NCI-H2227 treated with DMSO at 0.1 percent for 48 hours (cell line): ENCODE measurements around the gene RAD51B.
"Not testable (repeated sequence)": the region's sequence is repeated elsewhere in the genome, so short reads cannot be mapped to it uniquely, and the experiment has no call there.

ENCODE experiments used
- DNase-seq: peaks from one replicate; lab custom pipeline; 2025; lab: John Stamatoyannopoulos, UW

The RAD51B gene

GRCh38 chr14:68211886-68212285 is 392.3 kb downstream of the RAD51B start:
- no peak for DNase-seq

- DNase-seq: no peak
Measured at GRCh38 chr14:68212361-68212760, 392.8 kb downstream of the RAD51B start.

DNA sequence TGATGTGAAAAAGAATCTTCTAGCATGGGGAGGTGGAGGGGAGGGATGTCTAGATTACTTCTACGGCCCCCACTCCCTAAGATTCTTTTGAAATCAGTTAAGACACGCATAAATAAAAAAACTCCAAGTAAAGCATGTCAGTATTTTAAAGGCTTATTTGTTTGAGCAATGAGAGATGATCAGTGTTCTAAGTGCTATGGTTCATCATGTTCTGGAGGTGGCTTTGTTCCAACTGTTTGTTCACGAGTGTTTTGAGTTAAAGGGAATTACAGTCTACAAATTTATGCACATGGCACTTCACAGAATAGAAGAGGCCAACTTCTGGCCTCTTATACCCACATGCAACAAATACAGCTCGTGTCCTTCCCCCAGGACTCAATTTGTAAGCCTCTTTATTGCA is 394.9 kb downstream of the RAD51B start:
- no peak for DNase-seq

GRCh38 chr14:68215629-68216028 is 396.1 kb downstream of the RAD51B start:
- no peak for DNase-seq

- no peak for DNase-seq
Measured at GRCh38 chr14:68216079-68216478, 396.5 kb downstream of the RAD51B start.

DNA sequence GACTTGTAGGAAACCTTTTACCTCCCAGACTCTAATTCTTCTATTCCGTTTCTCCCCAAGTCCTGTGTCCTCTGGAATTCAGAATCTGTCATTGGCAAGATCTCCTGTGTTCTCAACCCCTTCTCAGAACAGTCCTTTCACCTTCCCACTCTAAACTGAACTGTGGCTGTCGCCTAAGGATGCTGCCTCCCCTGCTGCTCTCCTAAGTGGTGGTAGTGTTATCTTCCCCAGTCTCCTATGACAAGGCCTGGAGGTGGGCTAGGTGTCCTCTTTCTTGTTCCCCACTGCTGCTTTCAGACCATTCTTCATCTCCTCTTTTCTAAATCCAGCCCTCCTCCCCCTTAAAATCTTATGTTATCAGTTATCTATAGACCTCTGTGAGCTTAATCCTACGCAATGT is 397.4 kb downstream of the RAD51B start:
- DNase-seq: no peak

DNA sequence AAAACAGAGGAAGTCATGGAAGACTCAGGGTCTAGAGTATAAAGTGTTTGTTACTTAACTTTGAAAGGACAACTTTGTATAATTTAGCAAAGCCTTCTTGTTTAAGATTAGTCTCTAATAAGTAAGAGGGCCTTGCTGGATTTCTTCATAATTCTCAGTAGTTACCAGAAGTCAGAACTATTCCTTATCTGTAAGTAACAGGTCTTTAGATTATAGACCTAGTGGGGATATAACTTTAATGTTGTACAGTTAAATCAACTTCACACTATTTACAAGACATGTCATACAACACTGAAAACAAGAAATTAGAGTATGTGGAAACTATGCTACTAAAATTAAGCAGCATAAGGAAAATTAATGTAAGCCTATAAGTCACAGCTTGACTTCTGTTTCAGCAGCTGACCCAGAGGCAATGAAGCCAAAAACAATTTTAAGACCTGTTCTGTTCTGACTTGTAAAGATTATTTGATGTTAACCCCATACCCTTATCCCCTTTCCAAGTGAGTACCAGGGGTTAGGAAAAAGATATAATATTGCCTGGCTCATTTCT is 398.3 kb downstream of the RAD51B start:
- no peak for DNase-seq

DNA sequence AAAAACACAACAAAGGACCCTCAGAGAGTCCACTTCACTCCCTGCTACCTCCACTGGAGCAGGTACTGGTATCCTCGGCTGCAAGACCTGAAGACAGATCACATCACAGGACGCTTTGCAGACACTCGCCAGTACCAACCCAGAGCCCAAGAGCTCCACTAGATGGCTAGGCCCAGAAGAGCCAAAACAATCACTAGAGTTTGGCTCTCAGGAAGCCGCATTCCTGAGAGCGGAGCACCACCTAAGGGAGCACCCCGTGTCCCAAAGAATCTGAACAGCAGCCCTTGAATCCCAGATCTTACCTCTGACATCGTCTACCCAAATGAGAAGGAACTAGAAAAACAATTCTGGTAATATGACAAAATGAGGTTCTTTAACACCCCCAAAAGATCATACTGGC is 399.8 kb downstream of the RAD51B start:
- no peak for DNase-seq

- DNase-seq: not testable (repeated sequence)
Measured at GRCh38 chr14:68221046-68221445, 401.5 kb downstream of the RAD51B start.

GRCh38 chr14:68222154-68222553 is 402.6 kb downstream of the RAD51B start:
- DNase-seq: no peak

DNA sequence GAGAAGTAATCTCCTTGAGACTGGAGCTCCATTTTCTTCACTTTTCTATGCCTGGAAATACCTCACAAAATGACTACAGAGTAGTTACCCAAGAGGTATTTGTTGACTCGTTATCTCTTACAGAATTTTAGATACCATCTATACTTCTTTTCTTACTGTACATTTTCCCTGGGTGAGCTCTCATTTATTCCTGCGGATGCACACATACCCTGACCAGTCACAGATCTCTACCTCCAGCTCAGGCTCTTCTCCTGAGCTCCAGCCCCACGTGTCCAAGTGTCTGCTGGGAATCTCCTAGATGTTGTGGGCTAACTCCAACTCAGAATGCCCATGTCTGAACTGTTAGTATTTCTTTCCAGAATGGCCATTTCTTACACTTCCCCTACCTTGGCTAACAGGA is 403.1 kb downstream of the RAD51B start:
- no peak for DNase-seq

GRCh38 chr14:68223631-68224030 is 404.1 kb downstream of the RAD51B start:
- DNase-seq: no peak

DNA sequence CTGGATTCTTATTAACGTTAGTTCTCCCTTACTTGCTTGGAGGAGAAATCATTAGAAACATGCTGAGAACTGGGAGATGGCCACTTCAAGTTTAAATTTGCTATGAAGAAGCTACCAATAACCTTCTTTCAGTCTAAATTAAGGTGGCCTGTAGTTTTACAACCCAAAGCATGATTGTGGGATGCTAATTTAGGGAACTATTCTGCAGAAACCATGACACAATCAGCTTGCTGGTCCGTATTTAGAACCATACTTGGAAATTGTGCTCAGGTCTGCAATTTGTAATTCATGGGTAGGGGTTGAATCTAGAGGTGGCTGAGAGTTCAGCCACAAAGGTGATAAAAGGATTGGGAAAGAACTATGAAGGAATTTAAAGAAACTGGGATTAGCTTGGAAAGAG is 405.7 kb downstream of the RAD51B start:
- DNase-seq: no peak

GRCh38 chr14:68226523-68226922 is 406.9 kb downstream of the RAD51B start:
- DNase-seq: no peak

DNA sequence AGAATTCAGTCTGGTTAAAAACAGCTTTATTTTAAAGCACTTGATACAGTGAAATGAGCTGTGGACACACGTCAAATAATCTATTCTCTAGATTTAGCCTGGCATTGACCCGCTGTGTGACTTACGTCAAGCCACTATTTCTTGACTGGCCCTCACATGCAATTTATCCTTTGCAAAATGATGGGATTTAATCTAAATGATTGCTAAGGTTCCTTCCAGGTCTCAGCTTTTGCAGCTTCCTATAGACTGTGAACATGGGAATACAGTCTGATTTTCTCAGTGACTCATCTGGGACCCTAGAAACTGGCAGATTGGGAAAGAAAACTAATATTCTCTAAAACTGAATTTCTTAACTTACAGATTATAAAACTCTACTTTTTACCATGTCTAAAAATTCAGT is 409.1 kb downstream of the RAD51B start:
- DNase-seq: no peak

- DNase-seq: no peak
Measured at GRCh38 chr14:68229423-68230100, 410.0 kb downstream of the RAD51B start.

- no peak for DNase-seq
Measured at GRCh38 chr14:68230202-68230949, 410.8 kb downstream of the RAD51B start.

DNA sequence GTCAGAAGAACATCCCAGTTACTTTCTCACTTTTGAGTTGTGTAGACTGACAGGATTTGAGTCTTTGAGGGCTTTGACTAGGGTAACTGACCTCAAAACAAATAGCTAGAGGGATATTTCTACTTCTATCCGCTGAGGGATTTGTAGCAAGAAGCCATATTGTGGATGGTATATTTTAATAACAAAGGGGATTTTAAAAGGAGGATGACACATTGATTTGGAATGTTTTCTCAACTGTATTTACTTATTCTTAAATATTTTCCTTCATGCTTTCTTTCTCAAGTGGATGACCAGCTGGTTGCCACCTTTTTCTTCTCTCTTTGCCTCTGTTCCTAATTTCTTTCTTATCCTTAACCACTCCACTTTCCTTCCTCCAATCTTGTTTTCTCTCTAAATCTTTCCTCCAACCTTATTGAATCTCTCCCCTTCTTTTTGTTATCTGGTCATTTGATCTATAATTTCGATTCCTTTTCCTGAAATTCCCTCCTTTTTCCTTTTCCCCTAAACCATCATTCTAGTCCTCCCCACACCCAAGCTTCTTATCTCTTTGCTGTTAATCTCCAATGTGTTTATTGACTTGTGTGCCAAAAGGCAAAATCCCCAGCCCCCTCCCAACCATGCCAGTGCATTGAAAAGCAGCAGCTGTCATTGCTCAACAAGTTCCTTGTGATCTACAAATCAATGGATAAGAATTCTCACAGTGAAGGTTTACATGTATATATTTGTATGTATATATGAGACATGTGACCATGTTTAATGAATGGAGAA is 411.6 kb downstream of the RAD51B start:
- no peak for DNase-seq

GRCh38 chr14:68231898-68232297 is 412.3 kb downstream of the RAD51B start:
- DNase-seq: no peak

GRCh38 chr14:68232300-68233055 is 412.9 kb downstream of the RAD51B start:
- no peak for DNase-seq

GRCh38 chr14:68233101-68233784 is 413.7 kb downstream of the RAD51B start:
- DNase-seq: no peak
